T1000 (cell line): Measurements from ENCODE around the gene USP28.
"Not testable (repeated sequence)": the region's sequence is repeated elsewhere in the genome, so short reads cannot be mapped to it uniquely, and the experiment has no call there.

Experiments used
- DNase-seq: peaks from one replicate; lab custom pipeline; 2025; ENCODE audit warnings: mixed read lengths; lab: John Stamatoyannopoulos, UW

USP28 gene

DNA sequence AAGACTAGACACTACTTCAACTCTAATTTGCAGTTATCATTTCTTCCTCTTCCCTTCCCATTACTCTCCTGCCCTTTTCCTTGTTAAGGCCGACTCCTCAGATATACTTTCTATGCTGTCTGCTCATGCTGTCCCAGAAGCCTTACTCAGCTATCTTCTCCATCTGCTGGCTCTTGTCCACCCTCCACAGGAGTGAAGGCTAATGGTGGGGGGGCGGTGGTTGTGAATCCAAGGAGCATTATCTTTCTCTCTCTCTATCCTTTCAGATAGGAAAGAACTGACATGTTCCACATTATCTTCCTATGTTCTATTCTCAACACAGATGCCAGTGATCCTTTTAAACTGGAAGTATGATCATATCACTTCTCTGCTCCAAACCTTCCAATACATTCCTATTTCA is 37.4 kb downstream of the USP28 start:
- DNase-seq: no peak

- no peak for DNase-seq
These were observed 40.1 kb downstream of the USP28 start for GRCh38 chr11:113835306-113835705.

DNA sequence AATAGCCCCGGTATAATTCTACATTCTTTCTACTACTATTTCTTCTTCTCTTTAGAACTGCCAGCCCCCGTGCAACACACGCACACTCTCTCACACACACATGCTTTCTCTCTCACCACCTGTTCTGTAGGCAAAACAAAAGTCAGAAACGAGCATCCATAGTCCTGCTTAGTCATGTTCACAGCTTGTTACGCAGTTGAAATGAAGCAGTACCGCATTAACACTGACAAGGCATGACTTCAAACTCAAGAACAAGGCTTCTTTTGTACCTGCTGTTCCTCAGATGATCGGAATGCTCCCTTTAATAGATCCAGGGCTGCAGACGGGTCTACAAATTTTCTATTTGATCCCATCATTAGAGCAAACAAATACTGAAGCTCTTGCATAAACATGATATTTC is 42.2 kb downstream of the USP28 start:
- DNase-seq: no peak

DNA sequence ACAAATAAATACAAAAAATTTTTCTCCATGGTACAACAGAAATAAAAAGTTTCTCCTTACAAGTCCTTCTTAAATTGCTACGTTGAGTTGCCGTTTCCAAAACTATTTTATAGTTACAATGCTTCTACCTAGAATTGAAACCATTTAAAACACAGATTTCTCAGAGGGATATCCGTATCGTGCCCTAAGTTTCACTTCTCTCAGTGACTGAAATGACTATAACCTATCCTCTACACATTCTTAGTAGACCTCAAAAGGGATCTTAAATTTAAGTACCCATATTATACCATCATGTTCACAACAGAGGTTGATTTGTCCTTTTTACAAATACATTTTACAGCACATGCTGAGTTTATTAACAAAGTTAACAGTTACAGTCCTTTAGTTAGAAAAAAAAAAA is 44.1 kb downstream of the USP28 start:
- DNase-seq: no peak

DNA sequence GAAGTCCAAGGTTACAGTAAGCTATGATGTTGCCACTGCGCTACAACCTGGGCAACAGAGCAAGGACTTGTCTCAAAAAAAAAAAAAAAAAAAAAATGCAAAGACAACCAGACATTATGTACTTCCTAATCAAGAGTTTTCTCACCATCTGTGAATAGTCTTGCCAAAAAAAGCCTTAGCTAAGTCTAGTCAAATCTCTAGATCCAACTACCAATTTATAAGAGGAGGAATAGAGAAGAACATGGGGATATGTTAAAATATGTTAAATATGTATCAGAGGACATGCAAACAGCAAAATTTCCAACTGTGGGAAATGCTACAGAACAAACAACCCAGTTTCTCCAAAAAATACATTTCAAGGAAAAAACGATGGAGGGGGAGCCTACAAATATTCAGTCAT is 45.6 kb downstream of the USP28 start:
- DNase-seq: no peak

DNA sequence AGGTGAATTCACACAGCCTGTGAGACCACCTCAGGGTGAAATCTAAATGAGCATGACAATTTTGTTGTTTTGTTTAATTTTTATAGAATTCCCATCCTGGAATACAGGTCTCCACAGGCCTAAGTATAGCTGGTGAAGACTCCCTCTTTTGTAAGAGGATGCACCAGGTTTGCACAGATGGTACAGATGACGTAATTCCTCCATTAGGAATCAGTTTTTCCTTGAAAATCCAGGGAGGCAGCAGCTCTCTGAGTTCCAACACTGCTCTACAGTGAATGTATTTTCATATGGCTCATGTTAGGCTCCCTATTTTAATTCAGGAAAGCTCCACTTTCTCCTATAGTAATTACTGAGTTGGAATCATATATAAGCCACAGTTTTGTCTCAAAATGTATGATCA is 47.2 kb downstream of the USP28 start:
- DNase-seq: no peak

- DNase-seq: no peak
These were observed 47.9 kb downstream of the USP28 start for GRCh38 chr11:113827477-113827876.

GRCh38 chr11:113818426-113818825 is 56.9 kb downstream of the USP28 start:
- DNase-seq: no peak

DNA sequence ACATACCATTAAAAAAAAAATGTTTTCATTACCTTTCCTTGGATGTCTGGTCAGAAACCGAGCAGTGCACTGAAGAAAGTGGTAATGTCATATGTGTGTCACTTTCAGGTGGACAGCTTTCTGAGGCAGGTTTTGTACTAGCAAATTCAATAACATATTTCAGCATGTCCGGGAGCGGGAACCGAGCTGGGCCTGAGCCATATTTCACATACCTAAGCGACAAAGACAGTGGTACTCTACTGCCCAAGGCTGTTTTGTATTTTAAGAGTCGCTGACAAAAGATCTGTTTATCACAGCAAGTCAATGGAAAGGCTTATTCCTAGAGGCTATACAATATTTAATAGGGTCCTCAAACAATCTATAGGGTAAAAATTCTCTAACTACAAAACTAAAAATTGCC is 57.7 kb downstream of the USP28 start:
- no peak for DNase-seq

DNA sequence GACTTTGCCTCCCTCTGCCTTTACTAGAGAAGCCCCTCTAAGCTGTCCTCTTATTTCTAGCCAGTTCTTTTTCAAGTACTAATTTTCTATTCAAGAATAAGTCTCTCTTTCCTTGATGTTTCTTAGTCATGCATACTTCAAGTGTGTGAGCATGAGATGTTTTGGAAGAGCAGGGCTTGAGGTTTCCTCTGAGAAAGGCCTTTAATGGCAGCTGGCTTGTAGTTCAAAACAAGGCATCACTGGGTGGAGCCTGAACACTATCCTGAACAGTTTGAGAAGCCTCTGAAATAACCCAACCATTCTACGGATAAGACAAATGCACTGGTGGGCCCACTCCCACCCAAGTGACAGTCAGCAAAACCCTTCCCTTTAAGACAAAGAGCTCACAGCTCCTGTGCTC is 58.2 kb downstream of the USP28 start:
- no peak for DNase-seq

GRCh38 chr11:113814181-113814580 is 61.2 kb downstream of the USP28 start:
- DNase-seq: no peak

DNA sequence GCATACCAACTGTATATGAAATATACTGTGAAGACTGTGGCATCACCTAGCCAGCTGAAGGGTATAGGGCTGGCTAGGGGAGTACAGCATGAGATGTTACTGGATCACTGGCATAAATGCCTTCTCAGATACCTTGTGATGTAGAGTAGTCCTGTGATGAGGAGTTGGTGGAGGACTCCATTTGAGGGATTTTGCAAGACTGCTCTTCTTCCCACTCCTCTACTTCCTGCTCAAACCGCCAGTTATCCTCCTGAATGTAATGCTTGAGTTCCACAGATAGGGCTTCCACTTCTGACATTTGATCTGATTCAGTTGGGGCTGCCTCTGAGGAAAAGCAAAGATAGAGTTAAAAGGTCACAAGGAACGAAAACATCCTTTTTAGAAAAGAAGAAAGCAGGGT is 66.4 kb downstream of the USP28 start:
- DNase-seq: no peak

DNA sequence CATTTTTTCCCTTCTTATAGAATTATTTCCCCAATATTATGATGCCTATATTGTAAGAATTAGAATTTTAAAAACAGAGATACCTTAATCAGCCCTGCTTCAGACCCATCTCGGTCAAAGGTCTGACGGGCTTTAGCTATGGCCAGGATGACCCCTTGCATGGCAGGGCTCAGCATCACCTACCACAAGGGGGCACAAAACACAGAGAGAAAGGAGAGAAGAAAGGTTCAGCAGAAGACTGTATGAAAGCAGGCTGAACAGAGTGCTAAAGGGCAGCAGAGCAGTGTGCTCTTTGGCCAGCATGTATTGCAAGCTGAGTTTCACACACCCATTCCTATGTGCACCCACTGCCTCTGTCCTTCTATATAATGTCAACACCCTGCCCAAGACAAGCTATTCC is 69.0 kb downstream of the USP28 start:
- no peak for DNase-seq

GRCh38 chr11:113805640-113806039 is 69.7 kb downstream of the USP28 start:
- no peak for DNase-seq

GRCh38 chr11:113802621-113803020 is 72.8 kb downstream of the USP28 start:
- DNase-seq: no peak

DNA sequence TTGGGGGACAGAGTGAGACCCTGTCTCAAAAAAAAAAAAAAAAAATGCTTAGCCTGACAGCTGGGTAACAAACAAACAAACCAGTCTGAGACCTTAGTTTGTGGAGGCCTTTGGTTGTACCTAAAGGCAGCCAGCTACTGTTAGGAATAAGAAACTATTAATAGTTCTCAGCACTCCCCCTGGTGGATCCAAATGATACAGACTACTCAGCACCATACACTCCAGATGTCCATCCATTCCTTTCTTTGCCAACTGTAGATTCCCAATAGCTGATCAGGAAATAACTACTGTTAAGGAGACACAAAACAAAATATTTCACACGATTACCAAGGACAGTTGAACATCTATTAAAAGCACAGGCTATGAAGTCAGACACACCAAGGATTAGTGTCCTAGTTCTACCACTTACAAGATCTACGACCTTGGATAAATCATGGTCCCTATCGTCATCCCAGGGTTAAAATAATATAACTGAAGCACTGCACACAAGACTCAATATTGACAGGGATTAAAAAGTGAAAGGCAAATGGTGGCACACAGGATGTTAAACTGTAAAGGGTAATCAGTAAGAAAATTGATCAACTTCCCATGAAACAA is 78.6 kb downstream of the USP28 start:
- no peak for DNase-seq

DNA sequence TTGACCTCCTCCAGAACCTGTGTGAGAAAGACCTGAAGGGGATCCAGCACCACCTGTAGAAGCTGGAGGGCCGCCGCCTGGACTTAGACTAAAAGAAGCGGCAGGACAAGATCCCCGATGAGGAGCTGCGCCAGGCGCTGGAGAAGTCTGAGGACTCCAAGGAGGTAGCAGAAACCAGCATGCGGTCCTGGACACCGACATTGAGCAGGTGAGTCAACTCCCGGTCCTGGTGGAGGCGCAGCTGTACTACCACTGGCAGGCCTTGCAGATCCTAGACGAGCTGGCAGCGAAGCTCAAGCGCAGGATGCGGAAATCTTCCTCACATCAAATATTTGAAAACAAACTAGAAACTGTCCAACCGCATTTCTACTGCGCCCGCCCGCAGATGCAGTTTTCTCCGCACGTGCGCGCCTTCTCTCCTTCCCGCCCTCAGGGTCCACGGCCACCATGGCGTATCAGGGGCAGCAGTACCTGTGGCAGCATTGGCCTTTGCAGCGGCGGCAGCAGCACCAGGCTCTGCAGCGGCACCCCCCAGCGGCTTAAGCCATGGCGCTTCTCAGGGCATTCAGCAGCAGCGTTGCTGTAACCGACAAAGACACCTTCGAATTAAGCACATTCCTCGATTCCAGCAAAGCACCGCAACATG is 85.6 kb downstream of the USP28 start:
- no peak for DNase-seq

DNA sequence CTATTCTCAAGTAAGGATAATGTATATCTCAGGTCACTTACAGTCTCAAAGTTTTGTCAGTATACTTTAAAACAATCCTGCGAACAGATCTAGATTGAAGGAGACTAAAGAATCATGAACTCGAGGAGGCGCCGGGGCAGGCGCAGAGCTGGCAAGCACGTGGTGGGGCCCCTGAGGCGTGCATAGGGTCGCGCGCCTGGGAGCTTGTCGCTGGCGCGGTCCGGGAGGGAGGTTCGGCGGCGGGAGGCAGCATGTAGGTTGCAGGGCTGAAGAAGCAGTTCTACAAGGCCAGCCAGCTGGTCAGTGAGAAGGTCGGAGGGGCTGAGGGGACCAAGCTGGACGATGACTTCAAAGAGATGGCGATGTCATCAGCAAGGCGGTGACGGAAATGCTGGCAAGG is 86.4 kb downstream of the USP28 start:
- DNase-seq: not testable (repeated sequence)

DNA sequence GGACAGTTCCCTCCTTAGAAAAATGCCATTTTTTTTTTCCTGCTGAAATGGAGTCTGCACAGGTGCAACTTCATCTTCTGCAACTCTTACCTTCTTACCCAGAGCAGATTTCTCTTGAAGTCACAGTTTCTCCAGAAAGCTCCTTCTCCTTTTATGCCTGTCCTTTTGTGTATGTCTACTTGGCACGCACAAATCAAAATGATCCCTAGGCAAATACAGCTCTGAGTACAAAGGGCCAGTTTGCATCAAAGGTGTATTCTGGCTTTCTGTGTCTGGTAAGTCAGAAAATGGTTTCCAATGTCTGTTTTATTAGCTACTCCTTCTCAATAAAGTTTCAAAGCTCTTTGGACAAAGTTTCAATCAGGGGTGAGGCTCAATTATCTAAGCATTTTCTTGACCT is 93.2 kb downstream of the USP28 start:
- no peak for DNase-seq

GRCh38 chr11:113781682-113782081 is 93.7 kb downstream of the USP28 start:
- DNase-seq: no peak

DNA sequence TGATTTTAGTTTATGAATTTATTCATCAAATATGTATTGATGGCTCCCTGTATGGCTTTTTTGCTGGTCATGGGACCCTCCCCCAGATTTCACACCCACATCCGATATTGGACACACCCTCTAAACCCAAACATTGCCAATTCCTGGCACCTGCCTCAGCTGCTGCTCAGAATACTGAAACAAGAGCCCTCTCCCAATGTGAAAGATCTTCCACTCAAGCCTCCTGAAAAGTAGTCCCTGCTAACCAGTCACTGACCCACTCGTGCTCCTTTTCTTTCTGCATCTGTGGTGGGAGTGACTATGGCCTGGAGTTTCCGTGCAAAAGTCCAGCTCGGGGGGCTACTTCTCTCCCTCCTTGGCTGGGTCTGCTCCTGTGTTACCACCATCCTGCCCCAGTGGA is 95.9 kb downstream of the USP28 start, which contains the start of gene CLDN25:
TSS of gene CLDN25 (plus strand) at position 301 of the 400 bp plus-strand sequence. CDS start at position 301, 0 bp downstream.
- no peak for DNase-seq

DNA sequence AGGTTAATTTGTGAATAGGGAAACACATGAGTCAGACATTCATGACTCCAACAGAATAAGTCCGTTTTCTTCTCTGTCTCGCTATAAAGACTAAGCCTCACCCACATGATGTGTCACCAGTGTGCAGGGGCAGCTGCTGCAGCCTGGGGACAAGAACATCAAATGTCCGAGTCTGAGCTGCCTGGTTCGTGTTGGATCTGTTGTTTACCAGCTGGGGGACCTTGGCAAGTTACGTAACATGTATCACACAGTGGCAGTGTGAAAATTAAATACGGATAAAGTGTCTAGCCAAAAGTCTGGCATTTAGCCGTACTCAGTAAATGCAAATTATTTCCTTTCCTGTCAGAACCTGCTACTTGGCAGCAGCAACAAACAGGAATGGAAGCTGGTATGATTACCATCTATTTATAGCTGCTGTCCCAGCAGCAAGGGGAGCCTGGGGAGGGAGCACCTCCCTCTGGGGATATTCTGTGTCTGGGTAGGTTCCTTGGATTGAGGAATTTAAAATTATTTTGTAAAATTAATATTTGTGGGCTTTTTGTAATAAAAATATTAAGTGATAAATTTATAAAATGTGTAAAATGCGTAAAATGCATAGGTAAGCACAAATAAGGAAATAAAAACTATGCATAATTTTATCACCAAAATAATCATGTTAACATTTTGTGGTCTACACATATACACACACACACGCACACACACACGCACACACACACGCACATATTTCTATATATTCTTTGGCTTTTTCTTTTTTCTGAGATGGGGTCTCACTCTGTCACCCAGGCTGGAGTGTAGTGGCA is 97.1 kb downstream of the USP28 start:
- DNase-seq: no peak

- no peak for DNase-seq
These were observed 101.2 kb downstream of the USP28 start for GRCh38 chr11:113774174-113774503.
